ENCODE results near the gene GPRC5A. TPM values are rescaled to one million over a fixed set of nuclear protein-coding genes. Genes with fewer than 3 reads are reported as not detected.

The GPRC5A gene
- total RNA-seq, 1 donor from 2014 or later: 3.4 TPM

GRCh38 chr12:12901158-12901791 is 9.9 kb downstream of the GPRC5A start:
- H3K36me3 Mint-ChIP-seq (ENCODE audit: low read depth, unreplicated experiment): no peaks in the 10 kb centered on the region
- no peaks in the 10 kb centered on the region for H3K9me3 Mint-ChIP-seq (ENCODE audit: unreplicated experiment)
- no peaks in the 10 kb centered on the region for H3K27me3 Mint-ChIP-seq (ENCODE audit: unreplicated experiment)
- H3K4me3 Mint-ChIP-seq (ENCODE audit: unreplicated experiment): no peak overlapping the region
- peaks cover 26% of the 10 kb centered on the region for H3K4me1 Mint-ChIP-seq (ENCODE audit: unreplicated experiment)
- H3K27ac Mint-ChIP-seq (ENCODE audit: unreplicated experiment): no peak overlapping the region
- no peak for DNase-seq (ENCODE audit: low spot score)
- TF ChIP-seq CTCF (IDR thresholded peaks at IDR 0.05; ENCODE audit: unreplicated experiment): no peak

- DNase-seq (ENCODE audit: low spot score): no peak
- Mint-ChIP-seq H3K4me1 (ENCODE audit: unreplicated experiment) (peaks cover 26% of the 10 kb centered on the region), H3K36me3 (ENCODE audit: low read depth, unreplicated experiment) (no peaks in the 10 kb centered on the region), H3K27me3 (ENCODE audit: unreplicated experiment) (no peaks in the 10 kb centered on the region), H3K4me3 (ENCODE audit: unreplicated experiment) (no peak overlapping the region), H3K9me3 (ENCODE audit: unreplicated experiment) (no peaks in the 10 kb centered on the region), H3K27ac (ENCODE audit: unreplicated experiment) (no peak overlapping the region)
- no peak for TF ChIP-seq CTCF (IDR thresholded peaks at IDR 0.05; ENCODE audit: unreplicated experiment)
Measured at GRCh38 chr12:12902036-12902435, 10.7 kb downstream of the GPRC5A start.

- Mint-ChIP-seq H3K36me3 (ENCODE audit: low read depth, unreplicated experiment) (no peaks in the 10 kb centered on the region), H3K9me3 (ENCODE audit: unreplicated experiment) (no peaks in the 10 kb centered on the region), H3K4me1 (ENCODE audit: unreplicated experiment) (peaks cover 30% of the 10 kb centered on the region), H3K27ac (ENCODE audit: unreplicated experiment) (peak overlapping the region; percentile 91), H3K27me3 (ENCODE audit: unreplicated experiment) (no peaks in the 10 kb centered on the region), H3K4me3 (ENCODE audit: unreplicated experiment) (peak overlapping the region; percentile 27)
- peak; percentile 12 for DNase-seq (ENCODE audit: low spot score)
- TF ChIP-seq CTCF (IDR thresholded peaks at IDR 0.05; ENCODE audit: unreplicated experiment): no peak
Measured at GRCh38 chr12:12903642-12904609, 12.6 kb downstream of the GPRC5A start.

- Mint-ChIP-seq H3K27me3 (ENCODE audit: unreplicated experiment) (peaks cover 3% of the 10 kb centered on the region), H3K9me3 (ENCODE audit: unreplicated experiment) (no peaks in the 10 kb centered on the region), H3K36me3 (ENCODE audit: low read depth, unreplicated experiment) (no peaks in the 10 kb centered on the region), H3K27ac (ENCODE audit: unreplicated experiment) (no peak overlapping the region), H3K4me3 (ENCODE audit: unreplicated experiment) (no peak overlapping the region), H3K4me1 (ENCODE audit: unreplicated experiment) (peaks cover 52% of the 10 kb centered on the region)
- no peak for TF ChIP-seq CTCF (IDR thresholded peaks at IDR 0.05; ENCODE audit: unreplicated experiment)
- no peak for DNase-seq (ENCODE audit: low spot score)
Measured at GRCh38 chr12:12907552-12907951, 16.2 kb downstream of the GPRC5A start.

GRCh38 chr12:12908252-12908651 is 16.9 kb downstream of the GPRC5A start:
- no peak overlapping the region for H3K4me3 Mint-ChIP-seq (ENCODE audit: unreplicated experiment)
- no peaks in the 10 kb centered on the region for H3K9me3 Mint-ChIP-seq (ENCODE audit: unreplicated experiment)
- H3K27ac Mint-ChIP-seq (ENCODE audit: unreplicated experiment): peak overlapping the region; percentile 41
- H3K4me1 Mint-ChIP-seq (ENCODE audit: unreplicated experiment): peaks cover 59% of the 10 kb centered on the region
- no peak for TF ChIP-seq CTCF (IDR thresholded peaks at IDR 0.05; ENCODE audit: unreplicated experiment)
- DNase-seq (ENCODE audit: low spot score): no peak
- peaks cover 2% of the 10 kb centered on the region for H3K36me3 Mint-ChIP-seq (ENCODE audit: low read depth, unreplicated experiment)
- H3K27me3 Mint-ChIP-seq (ENCODE audit: unreplicated experiment): peaks cover 4% of the 10 kb centered on the region

Data from endothelial cell (in vitro differentiated cells).